HepG2 (cell line): ENCODE results near the gene OLFM2. TPM values are rescaled to one million over a fixed set of nuclear protein-coding genes. Genes with fewer than 3 reads are reported as not detected.

Source experiments
- IRF2 ChIP-seq: IDR thresholded peaks from 2 replicates; pipeline ENCODE4 v1.6.1; 2018; ENCODE audit warnings: missing genetic modification reagents, missing compliant biosample characterization
- MTF1 ChIP-seq: sonication (generic); formaldehyde crosslinking; IDR thresholded peaks from 2 replicates; pipeline ENCODE4 v1.5.0; 2020; ENCODE audit warnings: missing genetic modification reagents
- PRDM4 ChIP-seq: sonication (generic); formaldehyde crosslinking; IDR thresholded peaks from 2 replicates; pipeline ENCODE4 v1.9.0; 2021; ENCODE audit warnings: missing genetic modification reagents, borderline replicate concordance
- PREB ChIP-seq: sonication (generic); formaldehyde crosslinking; IDR thresholded peaks from 2 replicates; pipeline ENCODE4 v1.4.0; 2020; ENCODE audit warnings: missing genetic modification reagents
- TRIM22 ChIP-seq: fragments of 450-650 bp; IDR thresholded peaks from 2 replicates; pipeline ENCODE4 v1.6.1; 2017
- ZNF12 ChIP-seq: sonication (generic); formaldehyde crosslinking; IDR thresholded peaks from 2 replicates; pipeline ENCODE4 v1.5.0; 2020; ENCODE audit warnings: missing genetic modification reagents
- ZNF329 ChIP-seq: sonication (generic); formaldehyde crosslinking; IDR thresholded peaks from 2 replicates; pipeline ENCODE4 v1.9.0; 2021; ENCODE audit warnings: low read depth, mild to moderate bottlenecking, missing genetic modification reagents
- polyA plus RNA-seq, 8 experiments: library from polyadenylated mRNA; depleted of rRNA in 3 of 8; stranded (reverse) in 7 of 8; unstranded in 1 of 8; fragments of >200 nt; fragmentation: Illumina TruSeq in 4 of 8; extraction: Trizol in 4 of 8; gene quantifications; 2 replicates each; pipeline versions ENCODE4 v1.2.1 to v1.2.3, GENCODE V29; 2011 to 2016; ENCODE audit warnings: low read depth in 4 of 8, missing spikeins in 1 of 8, mixed read lengths in 1 of 8; ENCODE audit not compliant: insufficient read depth in 1 of 8
- total RNA-seq, 5 experiments: library from RNA; depleted of rRNA; stranded (reverse); fragments of >200 nt; fragmentation: Illumina TruSeq; extraction: Trizol; gene quantifications; 2 replicates each; pipeline ENCODE4 v1.2.3, GENCODE V29; 2016; ENCODE audit warnings: low read depth in 1 of 5
- TF ChIP-seq, protein P1 (sequence below): sonication (generic); formaldehyde crosslinking; IDR thresholded peaks from 2 replicates; pipeline ENCODE4 v1.5.1; 2020; ENCODE audit warnings: missing genetic modification reagents, mild to moderate bottlenecking, borderline replicate concordance
- TF ChIP-seq, protein P2 (sequence below): IDR thresholded peaks from 2 replicates; pipeline ENCODE4 v1.6.1; 2016; ENCODE audit warnings: mild to moderate bottlenecking, missing biosample characterization, missing genetic modification reagents
- TF ChIP-seq, protein P3 (sequence below): sonication (generic); formaldehyde crosslinking; IDR thresholded peaks from 2 replicates; pipeline ENCODE4 v1.4.0; 2020; ENCODE audit warnings: missing genetic modification reagents
- TF ChIP-seq, protein P4 (sequence below): sonication (generic); formaldehyde crosslinking; IDR thresholded peaks from 2 replicates; pipeline ENCODE4 v1.8.0; 2022; ENCODE audit warnings: low read depth, missing genetic modification reagents
- TF ChIP-seq, protein P5 (sequence below): sonication (generic); formaldehyde crosslinking; IDR thresholded peaks from 2 replicates; pipeline ENCODE4 v1.4.0; 2020; ENCODE audit warnings: missing genetic modification reagents, borderline replicate concordance

OLFM2 gene
- total and polyA plus RNA-seq, 2 of the 13 experiments (the other 11 are each of a cell fraction or from before 2014, with no cell fraction given), result 0.20 to 0.51 TPM

DNA sequence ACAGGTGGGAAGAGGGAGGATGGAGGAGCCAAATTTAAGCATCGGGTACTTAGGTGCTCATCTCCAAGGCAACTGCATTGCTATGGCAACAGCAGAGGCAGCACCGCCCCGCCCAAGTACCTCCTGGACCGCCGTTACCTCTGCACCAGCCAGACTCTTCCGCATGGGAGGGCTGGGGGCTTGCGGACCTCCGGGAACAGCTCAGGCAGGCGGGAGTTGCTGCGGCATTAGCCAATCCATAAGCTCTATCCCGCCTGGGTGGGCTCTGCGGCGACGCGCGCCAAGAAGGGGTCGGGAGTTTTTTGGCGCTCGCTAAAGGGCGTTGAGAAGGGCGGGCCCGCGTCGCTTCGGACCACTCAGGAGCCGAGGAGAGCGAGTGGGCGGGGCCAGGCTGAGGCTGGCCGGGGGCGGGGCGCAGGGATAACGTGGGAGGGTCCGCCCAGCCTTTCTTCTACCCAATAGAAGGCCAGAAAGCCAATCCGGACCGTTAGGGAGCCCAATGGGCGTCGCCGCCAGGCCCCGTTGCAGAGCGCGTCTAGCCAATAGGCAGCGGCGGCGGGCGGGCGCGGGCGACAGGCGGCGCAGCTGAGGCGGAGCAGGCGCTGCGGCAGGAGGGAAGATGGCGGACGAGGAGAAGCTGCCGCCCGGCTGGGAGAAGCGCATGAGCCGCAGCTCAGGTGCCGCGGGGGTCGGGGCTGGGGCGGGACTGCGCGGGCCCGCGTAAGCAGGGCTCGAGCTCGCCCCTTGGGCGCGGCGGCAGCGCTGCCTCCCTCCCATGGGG is 101.4 kb downstream of the OLFM2 start, which contains the start of gene PIN1 (continued):
- TF ChIP-seq, protein P1, sequence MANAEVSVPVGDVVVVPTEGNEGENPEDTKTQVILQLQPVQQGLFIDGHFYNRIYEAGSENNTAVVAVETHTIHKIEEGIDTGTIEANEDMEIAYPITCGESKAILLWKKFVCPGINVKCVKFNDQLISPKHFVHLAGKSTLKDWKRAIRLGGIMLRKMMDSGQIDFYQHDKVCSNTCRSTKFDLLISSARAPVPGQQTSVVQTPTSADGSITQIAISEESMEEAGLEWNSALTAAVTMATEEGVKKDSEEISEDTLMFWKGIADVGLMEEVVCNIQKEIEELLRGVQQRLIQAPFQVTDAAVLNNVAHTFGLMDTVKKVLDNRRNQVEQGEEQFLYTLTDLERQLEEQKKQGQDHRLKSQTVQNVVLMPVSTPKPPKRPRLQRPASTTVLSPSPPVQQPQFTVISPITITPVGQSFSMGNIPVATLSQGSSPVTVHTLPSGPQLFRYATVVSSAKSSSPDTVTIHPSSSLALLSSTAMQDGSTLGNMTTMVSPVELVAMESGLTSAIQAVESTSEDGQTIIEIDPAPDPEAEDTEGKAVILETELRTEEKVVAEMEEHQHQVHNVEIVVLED (CRISPR knock-in tag), result peak; percentile 83
- TF ChIP-seq, protein P2, sequence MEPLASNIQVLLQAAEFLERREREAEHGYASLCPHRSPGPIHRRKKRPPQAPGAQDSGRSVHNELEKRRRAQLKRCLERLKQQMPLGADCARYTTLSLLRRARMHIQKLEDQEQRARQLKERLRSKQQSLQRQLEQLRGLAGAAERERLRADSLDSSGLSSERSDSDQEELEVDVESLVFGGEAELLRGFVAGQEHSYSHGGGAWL (CRISPR knock-in tag), result peak; percentile 52; the same call in 1 of the 2 replicates
- TF ChIP-seq ZNF12 (CRISPR knock-in tag), result no peak
- TF ChIP-seq ZNF329 (CRISPR knock-in tag), result no peak
- no peak for TF ChIP-seq PRDM4
- no peak for TF ChIP-seq MTF1
- TF ChIP-seq, protein P3, sequence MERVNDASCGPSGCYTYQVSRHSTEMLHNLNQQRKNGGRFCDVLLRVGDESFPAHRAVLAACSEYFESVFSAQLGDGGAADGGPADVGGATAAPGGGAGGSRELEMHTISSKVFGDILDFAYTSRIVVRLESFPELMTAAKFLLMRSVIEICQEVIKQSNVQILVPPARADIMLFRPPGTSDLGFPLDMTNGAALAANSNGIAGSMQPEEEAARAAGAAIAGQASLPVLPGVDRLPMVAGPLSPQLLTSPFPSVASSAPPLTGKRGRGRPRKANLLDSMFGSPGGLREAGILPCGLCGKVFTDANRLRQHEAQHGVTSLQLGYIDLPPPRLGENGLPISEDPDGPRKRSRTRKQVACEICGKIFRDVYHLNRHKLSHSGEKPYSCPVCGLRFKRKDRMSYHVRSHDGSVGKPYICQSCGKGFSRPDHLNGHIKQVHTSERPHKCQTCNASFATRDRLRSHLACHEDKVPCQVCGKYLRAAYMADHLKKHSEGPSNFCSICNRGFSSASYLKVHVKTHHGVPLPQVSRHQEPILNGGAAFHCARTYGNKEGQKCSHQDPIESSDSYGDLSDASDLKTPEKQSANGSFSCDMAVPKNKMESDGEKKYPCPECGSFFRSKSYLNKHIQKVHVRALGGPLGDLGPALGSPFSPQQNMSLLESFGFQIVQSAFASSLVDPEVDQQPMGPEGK, result peak; percentile 46; the same call in 1 of the 2 replicates
- TF ChIP-seq IRF2 (CRISPR knock-in tag), result peak; percentile 40; the same call in 1 of the 2 replicates
- no peak for TF ChIP-seq PREB (CRISPR knock-in tag)
- TF ChIP-seq, protein P4, sequence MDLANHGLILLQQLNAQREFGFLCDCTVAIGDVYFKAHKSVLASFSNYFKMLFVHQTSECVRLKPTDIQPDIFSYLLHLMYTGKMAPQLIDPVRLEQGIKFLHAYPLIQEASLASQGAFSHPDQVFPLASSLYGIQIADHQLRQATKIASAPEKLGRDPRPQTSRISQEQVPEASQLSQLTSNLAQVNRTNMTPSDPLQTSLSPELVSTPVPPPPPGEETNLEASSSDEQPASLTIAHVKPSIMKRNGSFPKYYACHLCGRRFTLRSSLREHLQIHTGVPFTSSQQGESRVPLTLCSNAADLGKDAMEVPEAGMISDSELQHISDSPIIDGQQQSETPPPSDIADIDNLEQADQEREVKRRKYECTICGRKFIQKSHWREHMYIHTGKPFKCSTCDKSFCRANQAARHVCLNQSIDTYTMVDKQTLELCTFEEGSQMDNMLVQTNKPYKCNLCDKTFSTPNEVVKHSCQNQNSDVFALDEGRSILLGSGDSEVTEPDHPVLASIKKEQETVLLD (CRISPR knock-in tag), result no peak
- no peak for TF ChIP-seq TRIM22
- TF ChIP-seq, protein P5, sequence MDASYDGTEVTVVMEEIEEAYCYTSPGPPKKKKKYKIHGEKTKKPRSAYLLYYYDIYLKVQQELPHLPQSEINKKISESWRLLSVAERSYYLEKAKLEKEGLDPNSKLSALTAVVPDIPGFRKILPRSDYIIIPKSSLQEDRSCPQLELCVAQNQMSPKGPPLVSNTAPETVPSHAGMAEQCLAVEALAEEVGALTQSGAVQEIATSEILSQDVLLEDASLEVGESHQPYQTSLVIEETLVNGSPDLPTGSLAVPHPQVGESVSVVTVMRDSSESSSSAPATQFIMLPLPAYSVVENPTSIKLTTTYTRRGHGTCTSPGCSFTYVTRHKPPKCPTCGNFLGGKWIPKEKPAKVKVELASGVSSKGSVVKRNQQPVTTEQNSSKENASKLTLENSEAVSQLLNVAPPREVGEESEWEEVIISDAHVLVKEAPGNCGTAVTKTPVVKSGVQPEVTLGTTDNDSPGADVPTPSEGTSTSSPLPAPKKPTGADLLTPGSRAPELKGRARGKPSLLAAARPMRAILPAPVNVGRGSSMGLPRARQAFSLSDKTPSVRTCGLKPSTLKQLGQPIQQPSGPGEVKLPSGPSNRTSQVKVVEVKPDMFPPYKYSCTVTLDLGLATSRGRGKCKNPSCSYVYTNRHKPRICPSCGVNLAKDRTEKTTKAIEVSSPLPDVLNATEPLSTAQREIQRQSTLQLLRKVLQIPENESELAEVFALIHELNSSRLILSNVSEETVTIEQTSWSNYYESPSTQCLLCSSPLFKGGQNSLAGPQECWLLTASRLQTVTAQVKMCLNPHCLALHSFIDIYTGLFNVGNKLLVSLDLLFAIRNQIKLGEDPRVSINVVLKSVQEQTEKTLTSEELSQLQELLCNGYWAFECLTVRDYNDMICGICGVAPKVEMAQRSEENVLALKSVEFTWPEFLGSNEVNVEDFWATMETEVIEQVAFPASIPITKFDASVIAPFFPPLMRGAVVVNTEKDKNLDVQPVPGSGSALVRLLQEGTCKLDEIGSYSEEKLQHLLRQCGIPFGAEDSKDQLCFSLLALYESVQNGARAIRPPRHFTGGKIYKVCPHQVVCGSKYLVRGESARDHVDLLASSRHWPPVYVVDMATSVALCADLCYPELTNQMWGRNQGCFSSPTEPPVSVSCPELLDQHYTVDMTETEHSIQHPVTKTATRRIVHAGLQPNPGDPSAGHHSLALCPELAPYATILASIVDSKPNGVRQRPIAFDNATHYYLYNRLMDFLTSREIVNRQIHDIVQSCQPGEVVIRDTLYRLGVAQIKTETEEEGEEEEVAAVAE, result no peak
